Kidney capillary endothelial cell (primary cell): ENCODE results near the gene MAPK1.
A peak's percentile ranks its signal among the peaks of the same experiment; 100 is the strongest.
"Not testable (repeated sequence)": the region's sequence is repeated elsewhere in the genome, so short reads cannot be mapped to it uniquely, and the experiment has no call there.

Source experiments
- DNase-seq: peaks from one replicate; pipeline ENCODE4 v3.0.0-alpha.2; 2018; ENCODE audit warnings: low spot score

MAPK1 gene

GRCh38 chr22:21818487-21819182 lies 48.8 kb downstream of the MAPK1 start:
- no peak for DNase-seq

GRCh38 chr22:21817497-21817853 lies 50.0 kb downstream of the MAPK1 start:
- DNase-seq, result not testable (repeated sequence)

- peak; percentile 87 for DNase-seq
These were observed 50.5 kb downstream of the MAPK1 start for GRCh38 chr22:21816787-21817496.

DNA sequence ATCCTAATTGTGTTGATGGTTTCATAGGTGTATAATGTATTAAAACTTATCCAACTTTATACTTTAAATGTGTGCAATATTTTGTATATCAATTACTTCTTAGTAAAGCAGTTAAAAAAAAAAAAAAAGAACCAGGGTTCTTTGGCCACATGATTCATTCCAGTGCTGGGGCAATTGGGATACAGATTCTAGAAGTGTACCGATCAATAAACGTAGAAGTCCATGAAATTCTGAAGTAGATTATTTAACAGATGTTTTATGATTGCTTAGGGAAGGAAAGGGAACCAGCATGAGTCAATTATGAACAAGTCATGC lies 51.0 kb downstream of the MAPK1 start:
- DNase-seq, result no peak

GRCh38 chr22:21815958-21816357 lies 51.5 kb downstream of the MAPK1 start:
- DNase-seq, result no peak

- no peak for DNase-seq
These were observed 52.1 kb downstream of the MAPK1 start for GRCh38 chr22:21815357-21815756.

DNA sequence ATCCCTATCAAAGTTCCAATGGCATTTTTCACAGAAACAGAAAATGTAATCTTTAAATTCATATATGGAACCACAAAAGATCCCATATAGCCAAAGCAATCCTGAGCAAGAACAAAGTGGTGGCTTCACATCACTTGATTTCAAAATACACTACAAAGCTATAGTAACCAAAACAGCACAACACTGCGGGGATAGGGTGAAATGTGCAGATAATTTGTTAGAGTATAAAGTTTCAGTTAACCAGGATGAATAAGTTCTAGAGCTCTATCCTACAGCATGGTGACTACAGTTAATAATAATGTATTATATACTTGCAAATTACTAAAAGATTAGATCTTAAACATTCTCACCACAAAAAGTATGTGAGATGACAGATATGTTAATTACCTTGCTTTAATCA lies 55.5 kb downstream of the MAPK1 start:
- no peak for DNase-seq

- DNase-seq, result no peak
These were observed 59.6 kb downstream of the MAPK1 start for GRCh38 chr22:21807544-21808529.

DNA sequence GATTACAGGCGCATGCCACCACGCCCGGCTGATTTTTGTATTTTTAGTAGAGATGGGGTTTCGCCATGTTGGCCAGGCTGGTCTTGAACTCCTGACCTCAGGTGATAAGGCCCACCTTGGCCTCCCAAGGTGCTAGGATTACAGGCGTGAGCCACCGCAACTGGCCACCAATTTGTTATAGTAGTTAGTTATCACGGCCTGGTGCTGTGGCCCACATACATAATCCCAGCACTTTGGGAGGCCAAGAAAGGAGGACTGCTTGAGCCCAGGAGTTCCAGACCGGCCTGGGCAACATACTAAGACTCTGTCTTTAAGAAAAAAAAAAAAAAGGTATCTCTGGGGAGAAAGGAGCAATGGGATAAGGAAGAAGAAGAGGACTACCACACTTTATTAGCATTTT lies 62.1 kb downstream of the MAPK1 start:
- not testable (repeated sequence) for DNase-seq

GRCh38 chr22:21803811-21804249 lies 63.6 kb downstream of the MAPK1 start:
- no peak for DNase-seq

DNA sequence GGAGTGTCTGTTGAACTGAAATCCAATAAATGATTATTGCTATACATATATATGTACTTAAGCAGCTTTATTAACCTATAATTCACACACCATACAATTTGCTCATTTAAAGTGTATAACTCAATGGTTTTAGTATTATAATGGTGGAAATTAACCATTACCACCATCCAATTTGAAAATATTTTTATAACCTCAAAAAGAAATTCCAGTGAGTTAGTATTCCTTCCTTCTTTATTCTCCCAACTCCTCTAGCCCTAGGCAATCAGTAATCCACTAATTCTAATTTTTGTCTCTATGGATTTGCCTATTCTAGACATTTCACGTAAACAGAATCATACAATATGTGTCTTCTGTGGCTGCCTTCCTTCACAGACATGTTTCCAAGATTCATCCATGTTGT lies 64.8 kb downstream of the MAPK1 start:
- DNase-seq, result no peak

DNA sequence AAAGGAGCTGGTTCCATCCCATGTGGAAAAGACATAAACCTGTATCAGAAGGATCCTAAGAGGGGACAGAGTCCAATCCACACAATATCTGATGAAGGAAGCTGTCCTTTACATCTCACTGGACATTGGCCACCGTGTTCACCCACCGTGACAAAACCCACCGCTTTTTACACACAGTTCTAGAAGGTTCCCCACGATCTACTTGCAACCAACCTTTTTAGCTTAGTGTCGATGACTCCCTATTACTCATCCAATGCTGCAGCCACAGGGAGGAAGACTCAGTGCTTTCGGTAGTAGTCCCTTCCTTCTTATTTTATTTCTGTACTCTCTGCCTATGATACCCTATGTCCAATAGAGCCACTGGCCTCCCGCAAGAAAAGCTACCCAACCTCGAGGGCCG lies 65.4 kb downstream of the MAPK1 start:
- DNase-seq, result no peak

- not testable (repeated sequence) for DNase-seq
These were observed 66.2 kb downstream of the MAPK1 start for GRCh38 chr22:21801304-21801644.

- no peak for DNase-seq
These were observed 66.7 kb downstream of the MAPK1 start for GRCh38 chr22:21800552-21801303.

- peak; percentile 77 for DNase-seq
These were observed 69.8 kb downstream of the MAPK1 start for GRCh38 chr22:21797444-21798221.

DNA sequence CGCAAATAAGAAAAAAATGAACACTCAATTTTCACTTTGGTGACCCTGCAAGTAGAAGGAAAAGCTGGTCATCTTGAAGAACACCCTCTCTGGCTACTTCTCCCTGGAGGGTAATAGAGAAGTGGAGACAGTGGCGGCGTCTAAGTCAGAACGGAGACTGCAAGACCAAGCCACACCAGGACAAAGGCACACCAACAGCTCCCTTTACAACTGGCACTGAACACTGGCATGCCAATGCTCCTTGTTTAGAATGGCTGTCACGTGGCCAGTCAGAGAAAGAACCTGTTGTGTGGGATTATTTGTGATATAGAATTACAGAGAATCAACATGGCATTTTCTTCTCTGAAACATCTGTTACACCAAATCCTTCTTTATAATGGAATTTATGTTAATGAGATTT lies 70.6 kb downstream of the MAPK1 start:
- DNase-seq, result no peak

GRCh38 chr22:21796231-21796630 lies 71.2 kb downstream of the MAPK1 start:
- no peak for DNase-seq

GRCh38 chr22:21793716-21794115 lies 73.7 kb downstream of the MAPK1 start:
- DNase-seq, result not testable (repeated sequence)

DNA sequence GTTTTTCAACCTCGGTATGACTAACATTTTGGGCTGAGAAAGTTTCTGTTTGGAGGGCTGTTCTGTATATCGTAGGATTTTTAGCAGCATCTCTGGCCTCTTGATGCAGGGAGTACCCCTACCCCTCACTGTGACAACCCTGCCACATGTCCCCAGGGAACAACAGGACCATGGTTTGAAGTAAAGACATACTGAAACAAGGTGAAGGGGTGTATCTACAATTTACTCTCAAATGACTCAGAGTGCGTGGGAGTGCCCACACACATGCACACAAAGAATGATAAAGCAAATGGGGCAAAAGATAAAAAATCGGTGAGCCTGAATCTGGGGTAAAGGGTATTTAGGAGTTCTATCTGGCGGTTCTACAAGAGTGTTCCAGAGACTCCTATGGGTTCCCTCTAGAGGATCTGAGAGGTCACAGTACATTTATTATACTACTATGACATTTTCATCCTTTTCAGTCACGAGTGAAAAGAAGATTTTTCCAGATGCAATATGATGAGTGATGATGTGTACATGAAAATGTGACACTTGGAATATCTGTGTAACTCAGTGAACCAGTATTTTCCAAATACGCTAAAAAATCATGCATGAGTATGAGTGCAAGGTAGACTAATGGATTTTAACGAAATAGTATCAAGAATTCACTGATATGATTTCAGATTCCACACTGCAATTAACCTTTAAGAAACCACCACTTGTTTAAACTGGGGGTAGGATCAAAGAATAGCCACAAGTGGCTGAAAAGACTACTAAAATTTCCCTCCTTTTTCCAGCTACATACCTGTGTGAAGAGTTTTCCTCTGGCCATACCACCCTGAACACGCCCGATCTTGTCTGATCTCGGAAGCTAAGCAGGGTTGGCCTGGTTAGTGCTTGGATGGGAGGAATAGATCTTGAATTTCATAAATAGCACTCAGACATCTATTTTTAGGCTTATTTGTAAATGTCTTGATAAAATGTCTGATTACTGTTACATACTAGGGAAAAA lies 75.5 kb downstream of the MAPK1 start:
- no peak for DNase-seq
